Liver (tissue), 9 donors: ENCODE data around the gene PTPN2. TPM values are rescaled to one million over a fixed set of nuclear protein-coding genes. Genes with fewer than 3 reads are reported as not detected.

Experiments used
- DNase-seq: peaks from one replicate; pipeline ENCODE4 v3.0.0-alpha.2; 2017; ENCODE audit warnings: low spot score
- H3K27ac ChIP-seq, 2 donors: one replicate each; pipeline ENCODE4 v1.7.0; 2013; ENCODE audit warnings: inconsistent platforms in 2 of 2, low read length in 2 of 2, control low read depth in 1 of 2, low read depth in 1 of 2, mild to moderate bottlenecking in 1 of 2
- H3K27me3 ChIP-seq, 4 donors: one replicate each; pipeline versions ENCODE4 v1.6.1 to v1.7.0; 2013; ENCODE audit warnings: low read length in 3 of 4, inconsistent platforms in 1 of 4, mild to moderate bottlenecking in 1 of 4, moderate library complexity in 1 of 4; ENCODE audit not compliant: control insufficient read depth in 4 of 4, insufficient read depth in 4 of 4
- H3K36me3 ChIP-seq, 4 donors: one replicate each; pipeline versions ENCODE4 v1.6.1 to v1.7.0; 2013; ENCODE audit warnings: low read length in 3 of 4, mild to moderate bottlenecking in 3 of 4, low read depth in 1 of 4, moderate library complexity in 1 of 4; ENCODE audit not compliant: control insufficient read depth in 4 of 4, insufficient read depth in 3 of 4
- H3K4me1 ChIP-seq, 4 donors: one replicate each; pipeline versions ENCODE4 v1.6.1 to v1.7.0; 2013; ENCODE audit warnings: low read length in 3 of 4, mild to moderate bottlenecking in 3 of 4, moderate library complexity in 1 of 4; ENCODE audit not compliant: control insufficient read depth in 4 of 4, insufficient read depth in 4 of 4
- H3K4me3 ChIP-seq, 3 donors: one replicate each; pipeline versions ENCODE4 v1.6.1 to v1.7.0; 2013; ENCODE audit warnings: low read length in 3 of 3, control low read depth in 1 of 3, low read depth in 1 of 3, mild to moderate bottlenecking in 1 of 3
- H3K9ac ChIP-seq, 2 donors: one replicate each; pipeline ENCODE4 v1.7.0; 2013; ENCODE audit warnings: low read length in 2 of 2, mild to moderate bottlenecking in 2 of 2, moderate library complexity in 2 of 2, control low read depth in 1 of 2, low read depth in 1 of 2
- H3K9me3 ChIP-seq, 4 donors: one replicate each; pipeline versions ENCODE4 v1.6.1 to v1.7.0; 2013; ENCODE audit warnings: low read length in 3 of 4; ENCODE audit not compliant: control insufficient read depth in 4 of 4
- ATF3 ChIP-seq: IDR thresholded peaks from 2 replicates; pipeline ENCODE4 v1.6.1; 2016; ENCODE audit warnings: antibody characterized with exemption
- CTCF ChIP-seq: fragments of 150-350 bp; IDR thresholded peaks from 2 replicates; pipeline ENCODE4 v1.5.1; 2017; ENCODE audit warnings: improper control_type of control experiment, low read depth, low read length; ENCODE audit not compliant: missing input control
- EGR1 ChIP-seq, 2 donors: IDR thresholded peaks; 2 replicates each; pipeline ENCODE4 v1.6.1; 2016 to 2018; ENCODE audit warnings: antibody characterized with exemption in 2 of 2, low read depth in 2 of 2
- FOXA1 ChIP-seq: IDR thresholded peaks from 2 replicates; pipeline ENCODE4 v1.6.1; 2016; ENCODE audit warnings: antibody characterized with exemption
- FOXA2 ChIP-seq: IDR thresholded peaks from 2 replicates; pipeline ENCODE4 v1.6.1; 2016; ENCODE audit warnings: antibody characterized with exemption
- GABPA ChIP-seq, 2 donors: IDR thresholded peaks in 1 of 2; conservative IDR thresholded peaks in 1 of 2; 2 replicates each; pipeline ENCODE4 v1.6.1; 2016; ENCODE audit warnings: antibody characterized with exemption in 2 of 2, mild to moderate bottlenecking in 1 of 2, moderate library complexity in 1 of 2
- HNF4A ChIP-seq, 2 donors: conservative IDR thresholded peaks; 2 replicates each; pipeline ENCODE4 v1.6.1; 2016; ENCODE audit warnings: antibody characterized with exemption in 2 of 2, mild to moderate bottlenecking in 2 of 2
- HNF4G ChIP-seq: IDR thresholded peaks from 2 replicates; pipeline ENCODE4 v1.6.1; 2016; ENCODE audit warnings: antibody characterized with exemption
- JUND ChIP-seq, 2 donors: IDR thresholded peaks; 2 replicates each; pipeline ENCODE4 v1.6.1; 2016; ENCODE audit warnings: antibody characterized with exemption in 2 of 2
- MAX ChIP-seq: IDR thresholded peaks from 2 replicates; pipeline ENCODE4 v1.6.1; 2016; ENCODE audit warnings: antibody characterized with exemption
- NR2F2 ChIP-seq: IDR thresholded peaks from 2 replicates; pipeline ENCODE4 v1.6.1; 2016; ENCODE audit warnings: antibody characterized with exemption
- RAD21 ChIP-seq, 2 donors: IDR thresholded peaks; 2 replicates each; pipeline ENCODE4 v1.6.1; 2016; ENCODE audit warnings: antibody characterized with exemption in 2 of 2, mild to moderate bottlenecking in 2 of 2
- REST ChIP-seq: IDR thresholded peaks from 2 replicates; pipeline ENCODE4 v1.6.1; 2016; ENCODE audit warnings: antibody characterized with exemption, mild to moderate bottlenecking
- RXRA ChIP-seq, 2 donors: IDR thresholded peaks; 2 replicates each; pipeline ENCODE4 v1.6.1; 2017 to 2018; ENCODE audit warnings: antibody characterized with exemption in 2 of 2, mild to moderate bottlenecking in 1 of 2
- SP1 ChIP-seq: IDR thresholded peaks from 2 replicates; pipeline ENCODE4 v1.6.1; 2018; ENCODE audit warnings: antibody characterized with exemption, mild to moderate bottlenecking
- TAF1 ChIP-seq: conservative IDR thresholded peaks from 2 replicates; pipeline ENCODE4 v1.6.1; 2016; ENCODE audit warnings: antibody characterized with exemption, mild to moderate bottlenecking
- YY1 ChIP-seq: IDR thresholded peaks from 2 replicates; pipeline ENCODE4 v1.6.1; 2016; ENCODE audit warnings: antibody characterized with exemption, mild to moderate bottlenecking
- ZBTB33 ChIP-seq: IDR thresholded peaks from 2 replicates; pipeline ENCODE4 v1.6.1; 2016; ENCODE audit warnings: antibody characterized with exemption
- WGBS: extraction: QIAGEN DNeasy Blood & Tissue Kit; methylation state at CpG from one replicate; pipeline ENCODE4 v1.1.7; 2013; 5-methylcytosine and 5-hydroxymethylcytosine counted together
- polyA plus RNA-seq, 2 donors: library from polyadenylated mRNA; stranded (reverse) in 1 of 2; unstranded in 1 of 2; fragments of 200-250 nt in 1 of 2; fragments of >200 nt in 1 of 2; fragmentation: Nextera tagmentation in 1 of 2; extraction: Ambion mirVana in 1 of 2; gene quantifications; one replicate each; pipeline versions ENCODE4 v1.2.1 to v1.2.3, GENCODE V29; 2013 to 2015
- total RNA-seq, 2 donors: library from RNA; depleted of rRNA; stranded (reverse); fragments of >200 nt; gene quantifications; one replicate each; pipeline ENCODE4 v1.2.3, GENCODE V29; 2014
- donor health status: healthy.
- donor health status: healthy.
- donor health status: healthy.
- donor health status: healthy.
- donor health status: healthy.

The PTPN2 gene
- total and polyA plus RNA-seq, 4 donors = 9.2 to 21.2 (median 14.9) TPM

- WGBS = 17% methylated on average over 4 of the region's 4 CpGs
- Histone ChIP-seq H3K4me3 (peak overlapping the region in 1 of 3 donors; percentile 23), H3K9ac (peak overlapping the region; percentile 3 to 85), H3K36me3 (peaks cover 0 to 7% (median 0%) of the 10 kb centered on the region in 4 donors), H3K4me1 (peaks cover 0 to 18% (median 7%) of the 10 kb centered on the region in 4 donors), H3K9me3 (no peaks in the 10 kb centered on the region), H3K27ac (peak overlapping the region; percentile 95 to 97), H3K27me3 (no peaks in the 10 kb centered on the region)
- peak; percentile 86 for TF ChIP-seq ZBTB33
- no peak for TF ChIP-seq ATF3
- TF ChIP-seq GABPA (IDR thresholded peaks at IDR 0.05 in 1 of 2, conservative IDR thresholded peaks at IDR 0.05 in 1 of 2) = peak in 1 of 2 donors; percentile 61
- TF ChIP-seq EGR1 (IDR thresholded peaks at IDR 0.05; ENCODE audit: low read depth in 2 of 2) = peak in 1 of 2 donors; percentile 42
- no peak for TF ChIP-seq CTCF
- TF ChIP-seq REST = peak; percentile 96
- TF ChIP-seq MAX = peak; percentile 95
- TF ChIP-seq NR2F2 = peak; percentile 32
- TF ChIP-seq RXRA (IDR thresholded peaks at IDR 0.05) = peak; percentile 63 to 84
- TF ChIP-seq FOXA2 = peak; percentile 16
- peak; percentile 68 to 79 for TF ChIP-seq JUND (IDR thresholded peaks at IDR 0.05)
- TF ChIP-seq HNF4G = peak; percentile 43
- peak; percentile 67 to 79 for TF ChIP-seq HNF4A (conservative IDR thresholded peaks at IDR 0.05)
- peak; percentile 75 for TF ChIP-seq SP1
- peak; percentile 35 to 45 for TF ChIP-seq RAD21 (IDR thresholded peaks at IDR 0.05)
- TF ChIP-seq TAF1 = peak; percentile 52
- peak; percentile 94 for TF ChIP-seq YY1
- no peak for TF ChIP-seq FOXA1
- DNase-seq = no peak
Observed at GRCh38 chr18:12838178-12838634, 45.8 kb downstream of the PTPN2 start.
